H1 (cell line): ENCODE measurements around the gene CDPF1. TPM values are rescaled to one million over a fixed set of nuclear protein-coding genes. Genes with fewer than 3 reads are reported as not detected.

Experiments
- JUND ChIP-seq: IDR thresholded peaks from 2 replicates; pipeline ENCODE4 v1.6.1; 2011; ENCODE audit warnings: mild to moderate bottlenecking, improper control_type of control experiment, low read length
- POU5F1 ChIP-seq: IDR thresholded peaks from 2 replicates; pipeline ENCODE4 v1.6.1; 2011; ENCODE audit warnings: low read depth, mild to moderate bottlenecking, low read length, moderate library complexity
- polyA plus RNA-seq, 7 experiments: library from polyadenylated mRNA; depleted of rRNA in 3 of 7; stranded (reverse) in 5 of 7; unstranded in 2 of 7; fragments of >200 nt in 5 of 7; fragments of 200-250 nt in 2 of 7; gene quantifications; 1 replicate in 5 of 7; 2 replicates in 1 of 7; 4 replicates in 1 of 7; pipeline versions ENCODE4 v1.2.1 to v1.2.3, GENCODE V29; 2011 to 2013; ENCODE audit warnings: missing spikeins in 2 of 7, mixed read lengths in 2 of 7
- total RNA-seq: library from RNA; stranded (reverse); fragmentation: NEBNext Ultra II Directional; extraction: Animal tissue kit (Norgen Biotek cat#: 25700); gene quantifications from 2 replicates; pipeline ENCODE4 v1.2.1, GENCODE V29; 2021

CDPF1 gene
- total and polyA plus RNA-seq, 2 of the 8 experiments (the other 6 are each of a cell fraction or from before 2014, with no cell fraction given), result 9.7 to 13.7 TPM

DNA sequence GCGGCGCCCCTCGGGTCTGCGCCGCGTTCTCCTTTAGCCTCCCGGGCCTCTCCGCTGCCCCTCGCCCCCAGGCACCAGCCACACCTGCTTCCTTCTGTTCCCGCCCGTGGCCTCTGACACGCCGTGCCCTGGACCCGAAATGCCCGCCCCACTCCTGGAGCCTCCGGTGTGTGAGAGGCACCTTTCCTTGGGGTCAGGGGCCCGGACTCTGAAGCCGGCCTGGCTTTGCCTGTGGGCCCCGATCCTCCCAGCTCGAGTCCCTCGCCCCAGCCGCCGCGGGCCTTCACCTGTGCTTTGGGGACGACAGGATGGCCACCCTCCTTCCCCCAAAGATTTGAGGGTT lies 661 bp upstream of the CDPF1 start (continued):
- TF ChIP-seq POU5F1 (no peak), JUND (no peak)
